Neural crest cell (in vitro differentiated cells): ENCODE measurements around the gene MFAP4. TPM values are rescaled to one million over a fixed set of nuclear protein-coding genes. Genes with fewer than 3 reads are reported as not detected.

ENCODE experiments used
- DNase-seq: peaks from one replicate; pipeline ENCODE4 v3.0.0; 2021; ENCODE audit warnings: low read depth, mixed read lengths, low spot score
- H3K27ac Mint-ChIP-seq: one replicate; pipeline ENCODE4 v1.8.0; 2021; ENCODE audit warnings: mild to moderate bottlenecking, mixed read lengths; ENCODE audit not compliant: unreplicated experiment
- H3K27me3 Mint-ChIP-seq: 2 replicates; pipeline ENCODE4 v1.8.0; 2021; ENCODE audit warnings: low read depth, mild to moderate bottlenecking, mixed read lengths
- H3K36me3 Mint-ChIP-seq: 2 replicates; pipeline ENCODE4 v1.8.0; 2021; ENCODE audit warnings: low read depth, mild to moderate bottlenecking, mixed read lengths
- H3K4me1 Mint-ChIP-seq: 2 replicates; pipeline ENCODE4 v1.8.0; 2021; ENCODE audit warnings: mixed read lengths
- H3K4me3 Mint-ChIP-seq: one replicate; pipeline ENCODE4 v1.8.0; 2021; ENCODE audit warnings: mild to moderate bottlenecking, mixed read lengths
- H3K9me3 Mint-ChIP-seq: 2 replicates; pipeline ENCODE4 v1.8.0; 2021; ENCODE audit warnings: mixed read lengths
- CTCF ChIP-seq: fragments of 200-600 bp; sonication (generic); conservative IDR thresholded peaks from 2 replicates; pipeline ENCODE4 v1.5.0; 2021; ENCODE audit warnings: antibody characterized with exemption, mild to moderate bottlenecking
- total RNA-seq: library from RNA; stranded (reverse); gene quantifications from 2 replicates; pipeline ENCODE4 v1.2.1, GENCODE V29; 2021

The MFAP4 gene
- total RNA-seq, 1 donor from 2014 or later = 0.26 TPM

GRCh38 chr17:19403021-19403420 is 16.0 kb upstream of the MFAP4 start:
- no peak for TF ChIP-seq CTCF
- DNase-seq = no peak
- H3K4me3 Mint-ChIP-seq = no peak overlapping the region
- no peak overlapping the region for H3K27ac Mint-ChIP-seq
- no peaks in the 10 kb centered on the region for H3K27me3 Mint-ChIP-seq
- H3K36me3 Mint-ChIP-seq = no peaks in the 10 kb centered on the region
- no peaks in the 10 kb centered on the region for H3K4me1 Mint-ChIP-seq
- peaks cover 2% of the 10 kb centered on the region for H3K9me3 Mint-ChIP-seq

- H3K9me3 Mint-ChIP-seq = peaks cover 2% of the 10 kb centered on the region
- no peak for TF ChIP-seq CTCF
- H3K36me3 Mint-ChIP-seq = no peaks in the 10 kb centered on the region
- no peak overlapping the region for H3K4me3 Mint-ChIP-seq
- no peaks in the 10 kb centered on the region for H3K4me1 Mint-ChIP-seq
- no peak for DNase-seq
- no peak overlapping the region for H3K27ac Mint-ChIP-seq
- no peaks in the 10 kb centered on the region for H3K27me3 Mint-ChIP-seq
These were observed 15.2 kb upstream of the MFAP4 start for GRCh38 chr17:19402171-19402570.

- H3K9me3 Mint-ChIP-seq = peaks cover 2% of the 10 kb centered on the region
- H3K36me3 Mint-ChIP-seq = no peaks in the 10 kb centered on the region
- DNase-seq = no peak
- no peaks in the 10 kb centered on the region for H3K27me3 Mint-ChIP-seq
- H3K27ac Mint-ChIP-seq = no peak overlapping the region
- H3K4me1 Mint-ChIP-seq = no peaks in the 10 kb centered on the region
- TF ChIP-seq CTCF = no peak
- H3K4me3 Mint-ChIP-seq = no peak overlapping the region
These were observed 14.5 kb upstream of the MFAP4 start for GRCh38 chr17:19401321-19402010.

GRCh38 chr17:19399750-19400450 is 12.9 kb upstream of the MFAP4 start:
- H3K4me1 Mint-ChIP-seq = no peaks in the 10 kb centered on the region
- peaks cover 2% of the 10 kb centered on the region for H3K9me3 Mint-ChIP-seq
- no peak for DNase-seq
- no peak overlapping the region for H3K27ac Mint-ChIP-seq
- H3K36me3 Mint-ChIP-seq = no peaks in the 10 kb centered on the region
- H3K4me3 Mint-ChIP-seq = no peak overlapping the region
- TF ChIP-seq CTCF = no peak
- no peaks in the 10 kb centered on the region for H3K27me3 Mint-ChIP-seq

- no peak overlapping the region for H3K4me3 Mint-ChIP-seq
- no peaks in the 10 kb centered on the region for H3K27me3 Mint-ChIP-seq
These were observed 11.6 kb upstream of the MFAP4 start for GRCh38 chr17:19398301-19399181.

More at GRCh38 chr17:19398301-19399181, 11.6 kb upstream of the MFAP4 start:
- no peak for DNase-seq
- Mint-ChIP-seq H3K27ac (no peak overlapping the region), H3K4me1 (no peaks in the 10 kb centered on the region), H3K9me3 (no peaks in the 10 kb centered on the region), H3K36me3 (no peaks in the 10 kb centered on the region)
- TF ChIP-seq CTCF = no peak
